GM12865 (cell line): ENCODE measurements around the gene IPO8.

Experiments
- DNase-seq: peaks from one replicate; pipeline ENCODE4 v3.0.0; 2010; ENCODE audit warnings: low read depth
- H3K4me3 ChIP-seq: 2 replicates; pipeline ENCODE4 v1.5.1; 2011; ENCODE audit warnings: mild to moderate bottlenecking, low read depth, low read length, control low read depth
- TF ChIP-seq, protein P1 (sequence below): IDR thresholded peaks from 2 replicates; pipeline ENCODE4 v1.5.1; 2011; ENCODE audit warnings: low read length, control low read depth, low read depth, inconsistent platforms; ENCODE audit not compliant: insufficient read depth; ENCODE audit errors: missing control alignments

Gene IPO8

DNA sequence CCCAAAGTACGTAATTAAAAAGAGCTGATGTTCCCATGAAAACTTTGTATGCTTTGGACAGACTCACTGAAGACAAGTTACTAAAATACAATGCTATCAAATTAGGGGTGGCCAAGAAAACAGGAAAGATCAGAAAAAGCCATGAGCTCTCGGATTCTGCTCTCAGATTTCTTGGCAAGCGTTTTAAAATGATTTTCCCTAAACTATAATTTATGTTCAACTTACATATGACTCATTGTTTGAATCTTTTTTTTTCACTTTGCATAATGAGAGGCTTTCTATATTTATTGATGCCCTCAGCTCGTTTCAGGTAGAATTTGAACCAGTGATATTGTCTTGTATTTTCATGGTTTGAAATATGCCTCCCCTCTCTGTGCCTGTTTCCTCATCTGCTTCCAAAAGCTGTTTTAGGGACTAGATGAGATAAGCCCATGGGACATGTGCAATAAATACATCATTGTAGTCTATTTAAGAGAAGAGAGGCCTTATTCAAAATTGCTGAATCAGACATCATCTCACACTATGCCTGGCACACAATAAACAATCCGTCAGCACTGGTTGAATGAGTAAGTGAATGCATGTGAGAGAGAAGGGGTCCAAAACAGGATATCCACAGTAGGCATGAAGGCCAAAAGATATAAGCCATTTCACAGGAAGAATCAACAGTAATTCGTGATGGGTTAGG is 4.7 kb upstream of the IPO8 start:
- no peak overlapping the region for H3K4me3 ChIP-seq
- TF ChIP-seq, protein P1, sequence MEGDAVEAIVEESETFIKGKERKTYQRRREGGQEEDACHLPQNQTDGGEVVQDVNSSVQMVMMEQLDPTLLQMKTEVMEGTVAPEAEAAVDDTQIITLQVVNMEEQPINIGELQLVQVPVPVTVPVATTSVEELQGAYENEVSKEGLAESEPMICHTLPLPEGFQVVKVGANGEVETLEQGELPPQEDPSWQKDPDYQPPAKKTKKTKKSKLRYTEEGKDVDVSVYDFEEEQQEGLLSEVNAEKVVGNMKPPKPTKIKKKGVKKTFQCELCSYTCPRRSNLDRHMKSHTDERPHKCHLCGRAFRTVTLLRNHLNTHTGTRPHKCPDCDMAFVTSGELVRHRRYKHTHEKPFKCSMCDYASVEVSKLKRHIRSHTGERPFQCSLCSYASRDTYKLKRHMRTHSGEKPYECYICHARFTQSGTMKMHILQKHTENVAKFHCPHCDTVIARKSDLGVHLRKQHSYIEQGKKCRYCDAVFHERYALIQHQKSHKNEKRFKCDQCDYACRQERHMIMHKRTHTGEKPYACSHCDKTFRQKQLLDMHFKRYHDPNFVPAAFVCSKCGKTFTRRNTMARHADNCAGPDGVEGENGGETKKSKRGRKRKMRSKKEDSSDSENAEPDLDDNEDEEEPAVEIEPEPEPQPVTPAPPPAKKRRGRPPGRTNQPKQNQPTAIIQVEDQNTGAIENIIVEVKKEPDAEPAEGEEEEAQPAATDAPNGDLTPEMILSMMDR = no peak
- DNase-seq = no peak

DNA sequence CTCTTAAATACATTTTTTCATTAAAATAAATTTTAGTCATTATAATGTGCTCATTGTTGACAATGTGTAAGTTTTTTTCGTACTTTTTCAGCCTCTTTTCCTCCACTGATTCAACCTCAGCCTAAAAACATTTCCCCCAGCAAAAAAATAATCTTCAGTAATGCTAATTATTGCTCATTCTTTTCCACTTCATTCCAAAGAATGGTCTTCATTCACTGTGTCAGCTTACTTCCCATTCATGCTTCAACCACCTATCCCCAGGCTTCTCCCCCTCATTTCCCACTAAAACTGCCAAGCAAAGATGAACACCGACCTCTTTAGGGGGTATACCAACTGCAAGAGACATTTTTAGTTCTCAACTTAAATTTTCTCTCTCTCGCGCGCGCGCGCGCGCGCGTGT is 2.7 kb upstream of the IPO8 start:
- TF ChIP-seq, protein P1 = no peak
- H3K4me3 ChIP-seq = no peak overlapping the region
- DNase-seq = no peak

DNA sequence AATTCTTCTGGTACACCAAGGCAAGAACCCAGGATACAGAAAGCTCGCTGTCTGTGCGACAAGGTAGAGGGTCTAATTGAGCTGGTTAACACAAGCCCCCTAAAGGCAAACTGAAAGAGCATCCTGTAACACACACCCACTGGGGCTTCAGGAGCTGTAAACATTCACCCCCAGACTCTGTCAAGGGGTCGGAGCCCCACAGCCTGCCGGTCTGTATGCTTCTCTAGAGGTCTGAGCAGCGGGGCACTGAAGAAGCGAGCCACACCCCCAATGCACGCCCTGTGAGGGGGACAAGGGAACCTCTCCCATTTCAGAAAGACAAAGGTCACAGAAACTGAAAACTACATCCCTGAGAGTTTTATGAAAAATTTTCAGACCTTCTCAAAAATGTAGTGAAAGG is 1.3 kb upstream of the IPO8 start:
- no peak for DNase-seq
- TF ChIP-seq, protein P1 = no peak
- no peak overlapping the region for H3K4me3 ChIP-seq

DNA sequence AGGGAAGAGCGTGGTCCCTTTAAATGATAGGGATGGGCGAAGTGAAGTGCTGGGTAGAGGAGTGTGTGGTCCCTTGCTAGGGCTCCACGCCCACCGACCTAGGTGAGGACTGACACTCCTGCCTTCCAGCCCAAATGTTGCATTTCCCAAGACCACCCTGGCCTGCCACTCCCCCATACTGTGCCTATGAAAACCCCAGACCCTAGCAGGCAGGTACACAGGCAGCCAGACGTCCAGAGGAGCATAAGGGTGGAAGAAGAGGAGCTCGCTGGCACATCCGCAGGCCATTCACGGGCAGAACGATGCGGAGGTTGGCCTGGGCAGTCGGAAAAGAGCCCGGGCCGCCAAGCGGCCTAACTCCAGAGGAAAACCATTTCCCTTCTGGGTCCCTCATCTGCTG is 817 bp upstream of the IPO8 start:
- DNase-seq = peak; percentile 2
- TF ChIP-seq, protein P1 = no peak
- H3K4me3 ChIP-seq = peak overlapping the region; percentile 95

DNA sequence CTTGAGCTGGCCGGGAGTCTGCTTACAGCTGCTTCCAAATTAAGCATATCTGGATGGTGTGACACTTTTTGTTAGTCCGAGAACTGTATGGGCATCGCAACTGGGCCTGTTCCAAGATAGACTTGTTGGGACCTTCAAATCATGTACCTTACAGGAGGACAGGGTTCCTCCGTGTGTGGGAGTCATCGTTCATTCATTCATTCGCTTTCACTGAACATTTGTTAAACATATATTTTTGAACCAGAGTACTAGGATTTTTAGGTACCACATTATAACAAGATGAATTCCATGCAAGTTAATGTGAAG is 387 bp upstream of the IPO8 start:
- H3K4me3 ChIP-seq = peak overlapping the region; percentile 95
- DNase-seq = no peak
- TF ChIP-seq, protein P1 = no peak

DNA sequence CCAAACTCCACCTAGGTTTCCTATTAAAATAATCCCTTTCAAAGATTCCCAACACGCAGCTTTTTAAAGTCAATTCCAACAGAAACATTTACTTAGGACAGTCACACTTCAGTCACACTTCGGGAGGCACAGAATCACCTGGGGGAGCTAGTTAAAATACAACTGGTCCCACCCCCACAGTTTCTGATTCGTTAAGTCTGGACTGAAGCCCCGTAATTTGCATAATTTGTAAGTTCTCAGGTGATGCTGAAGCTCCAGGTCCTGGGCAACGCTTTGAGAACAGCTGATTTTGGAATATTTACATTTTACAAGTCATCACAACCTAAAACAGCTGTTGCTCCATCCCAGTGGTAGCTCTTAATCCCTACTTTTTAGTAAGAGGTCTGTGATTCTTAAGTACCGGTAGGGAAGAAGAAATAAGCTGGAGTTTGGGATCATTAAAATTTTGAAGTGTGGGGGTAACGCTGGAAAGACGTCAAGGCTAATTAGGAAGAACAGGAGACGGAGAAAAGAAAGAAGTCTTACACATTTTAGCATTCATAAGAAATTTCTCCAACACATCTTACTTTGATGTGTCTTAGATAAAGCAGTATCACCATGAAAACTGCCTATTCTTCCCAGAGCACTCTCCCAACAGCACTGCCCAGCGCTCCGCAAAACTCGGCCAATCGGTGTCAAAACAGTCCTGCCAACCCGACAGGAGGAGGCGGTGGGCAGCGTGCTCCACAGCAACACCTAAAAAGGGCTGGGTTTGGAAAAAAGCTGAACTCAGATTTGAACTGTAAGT is 1.1 kb downstream of the IPO8 start:
- TF ChIP-seq, protein P1 = no peak
- peak overlapping the region; percentile 95 for H3K4me3 ChIP-seq
- DNase-seq = peak; percentile 29
